Hippocampal formation (tissue), 2 donors: ENCODE data around the gene CT47C1.
"Not testable (repeated sequence)": the region's sequence is repeated elsewhere in the genome, so short reads cannot be mapped to it uniquely, and the experiment has no call there.

Source experiments
- DNase-seq, 2 donors: peaks; one replicate each; lab custom pipeline; 2025; lab: John Stamatoyannopoulos, UW

CT47C1 gene

DNA sequence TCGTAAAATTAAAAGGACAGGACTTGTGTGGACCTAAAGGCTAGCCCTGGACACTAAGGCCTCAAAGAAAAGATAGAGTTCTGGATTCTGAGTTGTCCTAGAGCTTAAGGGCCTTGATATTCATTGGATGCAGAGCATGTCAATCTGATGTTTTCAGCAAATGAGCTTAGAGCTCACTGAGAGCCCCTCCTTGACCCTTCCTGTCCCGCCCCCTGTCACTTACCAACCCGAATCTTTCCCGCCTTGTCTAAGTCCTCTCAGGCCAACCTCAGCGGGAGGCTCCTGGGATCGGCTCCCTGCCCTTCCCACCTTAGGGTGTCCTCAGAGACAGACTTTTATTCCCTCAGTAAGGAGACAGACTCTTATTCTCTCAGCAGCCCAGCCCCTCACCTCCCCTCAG, at the start of gene CT47C1:
Gene CT47C1, plus strand, starts transcription at position 250 of the 400 bp plus-strand sequence. CDS start 233 bp downstream, outside the sequence.
- DNase-seq: no peak

DNA sequence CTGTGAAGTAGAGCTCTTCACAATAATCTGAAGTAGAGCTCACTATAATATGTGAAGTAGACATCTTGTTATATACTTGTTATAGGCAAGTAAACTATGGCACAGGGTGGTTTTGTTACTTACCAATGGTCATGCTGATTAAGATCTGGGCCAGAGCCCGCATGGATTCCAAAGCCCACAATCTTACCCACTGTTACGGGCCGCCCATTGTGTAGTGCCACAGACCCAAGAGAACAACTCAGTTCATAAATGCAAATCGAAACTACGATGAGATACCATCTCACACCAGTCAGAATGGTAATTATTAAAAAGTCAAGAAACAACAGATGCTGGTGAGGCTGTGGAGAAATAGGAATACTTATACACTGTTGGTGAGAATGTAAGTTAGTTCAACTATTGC, 46.9 kb upstream of the CT47C1 start:
- DNase-seq: no peak

DNA sequence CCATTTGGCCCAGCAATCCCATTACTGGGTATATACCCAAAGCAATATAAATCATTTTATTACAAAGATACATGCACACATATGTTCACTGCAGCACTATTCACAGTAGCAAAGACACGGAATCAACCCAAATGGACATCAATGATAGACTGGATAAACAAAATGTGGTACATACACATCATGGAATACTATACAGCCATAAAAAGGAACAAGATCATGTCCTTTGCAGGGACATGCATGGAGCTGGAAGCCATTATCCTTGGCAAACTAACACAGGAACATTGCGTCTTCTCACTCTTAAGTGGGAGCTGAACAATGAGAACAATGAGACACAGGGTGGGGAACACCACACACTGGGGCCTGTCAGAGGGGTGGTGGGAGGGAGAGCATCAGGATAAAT, 46.4 kb upstream of the CT47C1 start:
- DNase-seq: not testable (repeated sequence)

DNA sequence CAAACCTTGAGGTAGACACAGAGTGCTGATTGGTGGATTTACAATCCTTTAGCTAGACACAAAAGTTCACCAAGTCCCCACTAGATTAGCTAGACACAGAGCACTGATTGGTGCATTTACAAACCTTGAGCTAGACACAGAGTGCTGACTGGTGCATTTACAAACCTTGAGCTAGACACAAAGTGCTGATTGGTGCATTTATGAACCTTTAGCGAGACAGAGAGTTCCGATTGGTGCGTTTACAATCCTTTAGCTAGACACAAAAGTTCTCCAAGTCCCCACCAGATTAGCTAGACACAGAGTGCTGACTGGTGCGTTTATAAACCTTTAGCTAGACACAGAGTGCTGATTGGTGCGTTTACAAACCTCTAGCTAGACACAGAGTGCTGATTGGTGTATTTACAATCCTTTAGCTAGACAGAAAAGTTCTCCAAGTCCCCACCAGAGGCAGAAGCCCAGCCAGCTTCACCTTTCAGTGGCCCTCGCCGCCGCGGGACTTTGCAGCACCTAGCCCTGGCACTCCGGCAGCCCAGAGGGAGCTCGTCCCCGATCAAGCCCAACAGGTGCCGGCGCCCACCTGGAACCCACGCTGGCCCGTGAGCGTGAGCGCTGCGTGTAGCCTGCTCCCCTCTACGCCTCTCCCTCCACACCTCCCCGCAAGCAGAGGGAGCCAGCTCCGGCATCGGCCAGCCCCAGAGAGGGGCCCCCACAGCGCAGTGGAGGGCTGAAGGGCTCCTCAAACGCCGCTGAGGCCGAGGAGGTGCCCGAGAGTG, 44.6 kb upstream of the CT47C1 start:
- not testable (repeated sequence) for DNase-seq

DNA sequence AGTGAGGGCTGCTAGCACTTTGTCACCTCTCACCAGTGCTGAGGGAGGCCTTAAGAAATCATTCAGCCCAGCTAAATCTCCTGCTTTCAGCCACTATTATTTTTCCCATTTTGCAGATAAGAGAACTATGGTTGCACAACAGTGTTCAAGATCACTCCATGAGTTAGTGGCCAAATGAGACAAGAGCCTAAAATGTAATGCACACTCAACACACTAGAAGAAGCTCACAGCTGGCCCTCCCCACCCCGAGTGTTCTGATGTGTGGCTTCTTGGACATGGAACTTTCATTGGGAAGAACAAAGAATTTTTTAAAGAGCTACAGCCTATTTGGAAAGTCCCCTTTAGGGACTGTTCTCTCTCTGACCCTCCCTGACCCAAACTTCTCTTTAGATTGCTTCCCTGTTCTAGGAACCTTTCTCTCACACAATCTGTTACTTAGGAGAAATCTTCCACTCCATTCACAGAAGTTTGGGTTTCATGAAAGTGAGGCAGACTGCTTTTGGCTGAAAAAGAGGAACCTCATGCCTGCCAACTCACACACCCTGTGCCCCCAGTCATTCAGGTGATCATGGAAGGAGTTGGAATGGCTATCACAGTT, 44.0 kb upstream of the CT47C1 start:
- no peak for DNase-seq

DNA sequence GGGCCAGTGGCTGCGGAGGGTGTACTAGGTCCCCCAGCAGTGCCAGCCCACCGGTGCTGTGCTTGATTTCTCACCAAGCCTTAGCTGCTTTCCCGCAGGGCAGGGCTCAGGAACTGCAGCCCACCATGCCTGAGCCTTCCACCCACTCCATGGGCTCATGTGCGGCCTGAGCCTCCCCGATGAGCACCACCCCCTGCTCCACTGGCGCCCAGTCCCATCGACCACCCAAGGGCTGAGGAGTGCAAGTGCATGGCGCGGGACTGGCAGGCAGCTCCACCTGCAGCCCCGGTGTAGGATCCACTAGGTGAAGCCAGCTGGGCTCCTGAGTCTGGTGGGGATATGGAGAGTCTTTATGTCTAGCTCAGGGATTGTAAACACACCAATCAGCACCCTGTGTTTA, 43.1 kb upstream of the CT47C1 start:
- not testable (repeated sequence) for DNase-seq

DNA sequence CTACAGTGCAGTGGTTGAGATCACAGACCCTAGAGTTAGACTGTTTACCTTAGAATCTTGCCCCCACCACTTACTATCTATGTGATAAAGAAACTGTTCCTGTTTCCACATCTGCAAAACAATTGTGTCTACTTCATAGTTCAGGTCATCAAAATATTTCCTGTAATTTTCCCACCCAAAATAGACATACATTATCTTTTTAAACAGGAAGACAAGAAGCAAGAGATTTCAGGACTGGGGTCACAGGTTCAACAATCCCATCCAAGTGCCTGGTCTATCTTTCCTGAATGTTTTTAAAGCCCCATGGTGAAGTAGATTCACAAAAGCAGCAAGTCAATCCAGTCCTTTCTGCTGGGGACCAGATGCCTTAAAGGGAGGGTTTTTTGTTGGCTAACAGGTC, 41.8 kb upstream of the CT47C1 start:
- no peak for DNase-seq

DNA sequence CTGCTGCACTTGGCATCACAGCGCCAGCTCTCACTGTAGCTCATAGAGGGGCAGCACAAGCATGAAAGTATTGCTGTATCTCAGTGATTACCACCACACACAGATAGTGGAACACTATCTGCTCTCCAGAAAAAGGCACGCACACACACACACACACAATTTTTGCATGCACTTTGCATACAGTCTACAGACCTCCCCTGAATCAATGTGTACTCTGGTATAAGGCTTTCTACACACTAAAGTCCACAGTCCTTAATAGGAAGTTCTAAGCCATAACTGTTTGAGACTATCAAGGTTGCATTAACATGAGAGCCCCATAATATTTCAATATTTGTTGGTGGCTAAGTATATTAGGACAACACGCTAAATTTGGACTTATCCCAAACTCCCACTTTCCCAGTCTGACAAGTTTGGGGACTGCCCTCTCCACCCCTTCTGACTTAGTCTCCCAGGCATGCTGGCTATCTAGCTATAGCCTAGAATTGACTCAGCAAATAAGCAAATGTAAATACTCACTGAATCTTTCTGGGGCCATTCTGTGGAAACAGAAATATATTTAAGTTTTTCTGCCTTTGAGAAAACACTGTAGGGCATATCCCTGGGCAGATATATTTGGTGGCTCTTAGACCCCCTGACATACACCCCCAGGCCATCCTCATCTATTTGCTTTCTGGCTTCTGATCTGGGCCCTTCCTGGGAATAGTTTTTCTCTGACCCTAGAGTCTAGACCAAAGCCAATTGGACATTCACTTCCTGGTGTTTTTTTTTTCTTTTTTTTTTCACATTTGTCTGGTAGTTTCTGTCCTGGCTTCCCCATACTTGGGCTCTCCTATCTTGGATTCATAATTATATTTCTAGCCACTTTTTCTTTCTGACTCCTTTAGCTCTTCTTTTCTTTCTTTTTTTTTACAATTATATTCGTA, 36.4 kb upstream of the CT47C1 start:
- no peak for DNase-seq

DNA sequence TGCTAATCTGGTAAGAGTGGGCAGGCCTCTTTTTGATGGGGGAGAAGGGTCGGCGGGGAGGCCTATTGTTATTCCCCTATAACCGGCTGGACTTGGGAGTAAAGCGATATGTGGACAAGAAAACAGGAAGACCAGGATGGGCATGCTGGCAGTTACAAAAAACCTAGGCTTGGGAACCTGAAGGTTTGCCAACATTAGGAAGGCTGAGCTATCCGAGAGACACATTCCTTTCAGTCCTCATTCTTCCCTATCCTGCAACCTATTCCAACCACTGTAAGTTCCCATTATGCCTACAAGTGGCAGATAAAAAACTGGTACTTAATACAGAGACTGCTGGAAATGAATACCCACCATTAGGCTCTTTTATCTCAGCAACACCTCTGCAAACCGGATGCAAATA, 32.4 kb upstream of the CT47C1 start:
- no peak for DNase-seq

DNA sequence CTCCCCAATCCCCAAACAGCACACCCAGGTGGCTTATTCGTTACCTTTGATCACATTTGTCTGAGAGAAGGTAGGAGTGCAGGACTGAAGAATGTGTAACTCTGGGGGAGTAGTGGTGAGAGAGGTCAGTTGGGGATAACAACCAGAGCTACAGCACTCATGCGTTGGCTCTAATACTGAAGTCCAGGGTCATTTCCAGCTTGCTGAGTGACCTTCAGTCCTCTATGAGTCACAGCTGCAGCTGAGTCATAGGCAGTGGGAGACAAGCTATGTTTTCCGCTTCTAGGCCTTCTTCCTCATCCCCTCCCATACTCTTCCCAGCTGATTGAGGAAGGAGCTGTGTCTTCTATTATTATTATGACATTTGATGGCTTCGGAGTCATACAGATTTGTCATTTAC, 31.6 kb upstream of the CT47C1 start:
- no peak for DNase-seq

DNA sequence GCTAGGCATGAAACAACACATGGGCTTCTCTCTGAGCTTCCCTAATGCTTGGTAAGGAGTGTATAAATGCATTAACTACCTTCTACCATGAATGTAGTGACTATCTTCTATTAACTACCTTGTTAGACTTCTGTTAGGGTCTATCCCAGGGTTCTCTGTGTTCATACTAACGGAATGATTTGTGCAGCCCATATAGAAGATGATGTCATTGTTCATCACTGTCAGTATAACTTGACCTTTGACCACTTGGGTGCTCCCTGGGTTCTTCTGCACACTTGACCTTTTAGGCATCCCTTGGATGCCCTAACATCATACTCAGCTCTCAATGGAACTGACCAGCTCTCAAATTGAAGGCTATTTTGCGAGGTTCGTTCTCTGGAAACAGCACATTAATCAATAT, 30.8 kb upstream of the CT47C1 start:
- DNase-seq: no peak

DNA sequence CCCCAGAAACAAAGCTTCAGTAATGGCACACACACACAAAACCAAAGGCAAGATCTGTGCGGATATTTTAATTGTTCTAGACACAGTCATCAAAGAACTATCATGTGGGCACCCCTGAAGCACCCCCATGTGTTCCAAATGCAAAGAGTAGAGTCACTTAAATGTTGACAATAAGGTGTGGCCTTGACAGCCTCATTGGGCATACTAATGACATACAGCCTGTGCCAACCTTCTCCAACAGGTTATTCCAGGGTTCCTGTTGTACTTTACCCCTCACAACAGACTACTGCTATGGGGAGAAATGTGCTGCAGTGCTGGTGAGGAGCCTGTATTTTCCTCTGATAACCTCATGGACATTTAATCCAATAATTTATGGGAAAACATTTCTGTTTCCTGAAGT, 29.8 kb upstream of the CT47C1 start:
- DNase-seq: no peak

DNA sequence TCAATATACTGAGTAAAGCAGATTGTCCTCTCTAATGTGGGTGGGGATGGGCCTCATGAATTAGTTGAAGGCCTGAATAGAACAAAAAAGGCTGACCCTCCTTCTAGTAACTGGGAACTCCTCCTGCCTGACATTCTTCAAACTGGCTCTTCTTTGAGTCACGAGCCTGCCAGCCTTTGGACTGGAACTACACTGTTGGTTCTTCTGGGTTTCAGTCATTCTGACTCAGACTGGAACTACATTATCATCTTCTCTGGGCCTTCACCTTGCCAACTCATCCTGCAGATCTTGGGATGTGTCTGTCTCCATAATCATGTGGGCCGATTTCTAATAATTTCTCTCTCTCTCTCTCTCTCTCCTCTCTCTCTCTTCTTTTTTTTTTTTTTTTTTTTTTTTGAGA, 26.9 kb upstream of the CT47C1 start:
- DNase-seq: no peak

DNA sequence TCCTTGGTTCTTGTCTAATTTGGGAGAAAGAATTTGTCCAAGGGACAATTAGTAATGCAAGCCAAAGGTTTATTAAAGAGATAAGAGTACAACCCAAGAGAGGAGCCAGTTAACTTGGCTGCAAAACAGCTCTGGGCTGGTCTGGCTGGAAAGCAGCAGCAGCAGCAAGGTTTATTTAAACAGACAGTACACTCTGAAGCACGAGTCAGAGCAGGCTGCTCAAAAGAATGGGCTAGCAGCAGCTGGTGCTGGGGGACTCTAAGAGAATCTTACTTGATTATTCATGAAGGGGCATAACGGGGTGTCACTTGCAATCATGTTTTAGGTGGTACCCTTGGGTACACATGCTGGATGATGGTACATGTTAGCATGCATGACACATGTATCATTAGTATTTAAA, 17.1 kb upstream of the CT47C1 start:
- DNase-seq: no peak

DNA sequence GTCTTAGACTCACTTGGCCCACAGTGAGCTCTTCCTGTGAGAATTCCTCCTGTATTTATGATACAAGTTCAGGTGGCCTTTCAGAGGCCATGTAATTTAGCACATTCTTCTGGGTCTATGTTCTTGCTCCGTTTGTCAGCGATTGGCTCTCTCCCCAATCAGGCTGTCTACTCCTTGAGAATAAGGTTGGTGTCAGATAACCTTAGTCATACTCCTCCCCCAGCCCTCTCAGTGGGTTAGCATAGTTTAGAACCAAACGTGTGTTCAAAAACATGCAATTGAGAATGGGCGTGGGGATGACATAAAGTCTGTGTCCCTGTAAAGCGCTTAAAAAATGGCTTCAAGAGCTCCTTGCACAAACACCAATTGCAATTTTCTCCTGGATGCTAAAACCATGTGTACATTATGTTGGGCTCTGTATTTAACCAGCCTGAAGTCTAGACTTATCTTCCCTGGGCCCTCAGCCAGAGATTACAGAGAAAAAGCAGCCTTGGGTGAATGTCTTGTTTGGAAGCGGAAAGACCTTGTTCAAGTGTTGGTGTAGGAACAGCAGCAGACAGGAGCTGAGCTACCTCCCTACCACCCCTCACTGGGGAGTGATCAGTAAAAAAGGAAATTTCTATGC, 9.9 kb upstream of the CT47C1 start:
- DNase-seq: no peak

DNA sequence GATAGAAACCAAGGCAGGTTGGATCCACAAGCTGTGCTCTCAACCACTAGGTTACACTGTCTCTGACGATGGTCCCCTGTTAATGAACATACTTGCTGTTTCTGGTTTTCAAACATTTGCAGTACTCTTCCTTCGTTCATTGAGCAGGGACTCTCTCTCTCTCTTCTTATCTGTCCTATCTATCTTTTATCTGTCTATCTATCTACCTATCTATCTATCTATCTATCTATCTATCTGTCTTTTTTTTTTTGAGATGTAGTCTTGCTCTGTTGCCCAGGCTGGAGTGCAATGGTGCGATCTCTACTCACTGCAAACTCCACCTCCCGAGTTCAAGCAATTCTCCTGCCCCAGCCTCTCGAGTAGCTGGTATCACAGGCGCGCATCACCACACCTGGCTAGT, 9.4 kb upstream of the CT47C1 start:
- DNase-seq: no peak

DNA sequence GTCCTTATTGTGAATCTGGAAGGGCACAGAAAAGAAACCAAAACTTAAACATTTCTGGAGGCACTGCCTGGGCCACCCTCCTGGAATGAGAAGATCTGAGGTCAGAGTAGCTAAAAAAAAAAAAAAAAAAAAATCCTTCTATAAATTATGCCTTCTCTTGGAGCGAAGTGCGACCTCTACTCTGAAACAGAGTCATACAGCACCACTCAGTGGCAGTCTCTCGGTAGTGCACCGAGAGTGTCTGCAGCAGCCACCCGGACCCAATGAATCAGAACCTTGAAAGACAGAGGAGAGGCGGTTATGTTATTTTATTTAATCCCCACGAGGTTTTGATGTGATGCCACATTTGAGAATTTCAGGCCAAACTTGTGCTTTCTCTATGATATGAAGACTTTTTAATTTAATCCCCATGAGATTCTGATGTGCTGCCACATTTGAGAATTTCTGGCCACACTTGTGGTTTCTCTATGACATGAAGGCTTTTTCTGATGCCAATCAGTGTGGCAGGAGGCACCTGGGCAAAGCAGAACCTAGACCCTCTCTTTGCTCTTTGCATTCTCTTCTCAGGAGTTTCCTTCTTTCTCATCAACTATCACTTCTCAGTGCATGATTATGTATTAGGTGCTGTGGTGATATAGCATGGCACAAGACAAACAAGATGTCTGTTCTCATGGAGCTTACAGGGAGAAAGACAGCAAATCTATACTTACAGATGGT, 5.6 kb upstream of the CT47C1 start:
- DNase-seq: peak; percentile 6 to 21

DNA sequence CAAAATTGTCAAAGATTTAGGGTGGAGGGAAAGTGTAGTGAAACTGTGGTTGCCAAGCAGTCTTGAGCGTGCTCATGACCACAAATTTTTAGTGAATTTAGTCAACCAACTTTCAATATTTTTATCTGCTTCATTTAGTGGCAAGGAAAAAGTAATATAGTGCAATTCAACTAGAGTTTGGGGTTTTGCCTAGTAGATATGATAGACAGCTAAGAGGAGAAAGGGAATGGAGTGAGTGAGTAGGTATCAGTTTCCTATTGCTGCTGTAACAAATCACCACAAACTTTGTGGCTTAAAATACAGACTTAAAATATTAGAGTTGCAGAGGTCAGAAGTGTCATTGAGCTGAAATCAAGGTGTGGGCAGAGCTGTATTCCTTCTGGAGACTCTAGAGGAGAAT, 3.7 kb upstream of the CT47C1 start:
- DNase-seq: no peak

DNA sequence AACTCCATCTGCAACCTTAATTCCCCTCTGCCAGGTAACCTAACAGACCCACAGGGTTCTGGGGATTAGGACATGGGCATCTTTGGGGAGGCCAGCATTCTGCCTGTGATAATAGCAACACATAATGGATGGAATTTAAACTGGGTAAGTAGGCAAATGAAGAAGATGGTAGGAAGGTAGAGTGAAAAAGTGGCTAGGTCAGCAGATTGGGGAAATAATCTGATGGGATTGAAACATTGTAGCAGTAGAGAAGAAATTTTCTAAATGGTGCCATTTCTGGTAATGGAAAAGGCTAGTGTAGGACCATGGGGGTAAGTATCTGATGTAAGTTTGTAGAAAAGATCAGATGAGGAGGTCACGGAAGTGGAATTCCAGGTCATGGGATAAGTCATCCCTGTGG, 3.0 kb upstream of the CT47C1 start:
- no peak for DNase-seq

DNA sequence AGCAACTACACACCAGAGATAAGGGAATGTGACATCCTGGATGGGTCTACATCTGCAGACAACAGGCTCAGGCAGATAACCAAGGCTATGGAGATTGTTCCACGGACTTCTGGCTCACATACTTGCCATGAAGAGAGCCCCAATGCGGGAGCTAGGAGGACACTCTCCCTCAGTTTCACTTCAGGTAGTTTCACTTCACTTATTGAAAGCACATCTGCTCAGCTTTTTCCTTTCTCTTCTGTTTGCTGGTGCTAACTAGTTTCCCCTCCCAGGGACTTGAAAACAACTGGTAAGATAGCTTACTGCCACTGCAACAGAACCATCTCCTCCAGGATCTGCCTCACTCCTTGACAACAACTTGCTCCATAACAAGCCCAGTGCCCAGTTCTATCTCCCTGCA, 1.4 kb upstream of the CT47C1 start:
- no peak for DNase-seq

DNA sequence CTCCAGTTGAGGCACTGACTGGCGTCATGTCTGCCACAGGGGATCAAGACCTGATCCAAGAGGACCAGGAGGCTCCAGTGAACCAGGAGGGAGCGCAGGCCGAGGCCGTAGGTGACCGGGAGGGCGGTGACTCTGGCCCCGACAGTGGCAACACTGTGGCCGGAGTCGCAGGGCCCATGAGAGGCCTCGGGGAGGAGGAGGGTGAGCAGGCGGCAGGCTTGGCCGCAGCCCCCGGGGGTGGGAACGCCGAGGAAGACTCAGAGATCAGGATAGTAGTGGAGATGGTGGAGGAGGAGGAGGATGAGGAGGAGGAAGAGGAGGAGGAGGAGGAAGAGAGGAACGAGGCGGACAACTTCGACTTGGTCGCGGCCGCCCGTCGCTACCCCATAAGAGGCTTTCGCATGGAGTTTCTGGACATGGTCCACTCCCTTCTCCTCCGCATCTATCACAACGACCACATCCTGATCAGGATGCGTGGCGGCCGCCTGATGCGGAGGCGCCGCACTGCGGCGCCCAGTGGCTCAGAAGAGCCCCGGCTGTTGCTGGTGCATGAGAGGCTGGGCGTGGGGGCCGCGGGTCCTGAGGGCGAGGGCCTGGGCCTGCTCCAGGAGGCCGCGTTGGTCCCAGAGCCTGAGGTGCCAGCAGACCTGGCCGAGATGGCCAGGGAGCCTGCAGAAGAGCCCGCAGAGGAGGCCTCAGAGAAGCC, 560 bp downstream of the CT47C1 start:
- DNase-seq: no peak
